Lower lobe of right lung (tissue), 2 donors: Measurements from ENCODE around the gene PLPP7. TPM values are rescaled to one million over a fixed set of nuclear protein-coding genes. Genes with fewer than 3 reads are reported as not detected.
"Not testable (repeated sequence)": the region's sequence is repeated elsewhere in the genome, so short reads cannot be mapped to it uniquely, and the experiment has no call there.

Experiments used
- ATAC-seq, 2 donors: fragments of 200-7000 bp; cut with Tn5 transposase; one replicate each; pipeline ENCODE4 v1.9.1; 2020 to 2022; ENCODE audit warnings: mild to moderate bottlenecking in 2 of 2, moderate library complexity in 2 of 2
- DNase-seq: peaks from one replicate; pipeline ENCODE4 v3.0.0-alpha.2; 2020
- H3K27ac ChIP-seq: fragments of 200-600 bp; one replicate; pipeline ENCODE4 v1.8.0; 2022
- H3K27me3 ChIP-seq: fragments of 200-600 bp; one replicate; pipeline ENCODE4 v1.8.0; 2022; ENCODE audit warnings: low read depth
- H3K36me3 ChIP-seq: fragments of 200-600 bp; one replicate; pipeline ENCODE4 v1.8.0; 2022; ENCODE audit warnings: mild to moderate bottlenecking
- H3K4me1 ChIP-seq: fragments of 200-600 bp; one replicate; pipeline ENCODE4 v1.8.0; 2022
- H3K4me3 ChIP-seq: fragments of 200-600 bp; one replicate; pipeline ENCODE4 v1.8.0; 2022; ENCODE audit warnings: mild to moderate bottlenecking
- H3K9me3 ChIP-seq: fragments of 200-600 bp; one replicate; pipeline ENCODE4 v1.8.0; 2022
- CTCF ChIP-seq: fragments of 200-600 bp; IDR thresholded peaks from one replicate; pipeline ENCODE4 v1.8.0; 2022; ENCODE audit warnings: antibody characterized with exemption, mild to moderate bottlenecking
- intact Hi-C: fragments of 100-400 bp; cut with DNase I; formaldehyde crosslinking; loops from one replicate; pipeline ENCODE4 v1.11.0; 2022
- total RNA-seq: library from RNA; stranded (reverse); fragmentation: NEBNext Ultra II Directional; extraction: Animal tissue kit (Norgen Biotek cat#: 25700); gene quantifications from one replicate; pipeline ENCODE4 v1.2.1, GENCODE V29; 2021
- donor health status: DM: no; HTN: yes; CAD: no; lungs with severe emphysema.

Gene PLPP7
- total RNA-seq, 1 donor from 2014 or later, result 1.7 TPM

- Histone ChIP-seq H3K4me3 (no peak overlapping the region), H3K36me3 (no peaks in the 10 kb centered on the region), H3K9me3 (no peaks in the 10 kb centered on the region), H3K4me1 (no peaks in the 10 kb centered on the region), H3K27me3 (no peaks in the 10 kb centered on the region), H3K27ac (no peak overlapping the region)
- intact Hi-C loops, result no loop called here
- no peak for TF ChIP-seq CTCF
- ATAC-seq (no peak), DNase-seq (peak; percentile 41)
Measured at GRCh38 chr9:131334629-131335367, 45.3 kb downstream of the PLPP7 start.

DNA sequence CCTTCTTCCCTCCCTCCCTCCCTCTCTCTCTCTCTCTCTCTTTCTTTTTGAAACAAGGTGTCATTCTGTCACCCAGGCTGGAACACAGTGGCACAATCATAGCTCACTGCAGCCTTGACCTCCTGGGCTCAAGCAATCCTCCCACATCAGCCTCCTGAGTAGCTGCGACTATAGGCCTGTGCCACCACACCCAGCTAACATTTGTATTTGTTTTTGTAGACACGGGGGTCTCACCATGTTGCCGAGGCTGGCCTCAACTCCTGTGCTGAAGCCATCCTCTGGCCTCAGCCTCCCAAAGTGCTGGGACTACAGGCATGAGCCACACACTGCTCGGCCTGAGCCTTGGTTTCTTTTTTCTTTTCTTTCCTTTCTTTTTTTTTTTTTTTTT lies 45.8 kb downstream of the PLPP7 start:
- Histone ChIP-seq H3K27ac (no peak overlapping the region), H3K4me3 (no peak overlapping the region), H3K27me3 (no peaks in the 10 kb centered on the region), H3K9me3 (no peaks in the 10 kb centered on the region), H3K4me1 (no peaks in the 10 kb centered on the region), H3K36me3 (no peaks in the 10 kb centered on the region)
- TF ChIP-seq CTCF, result no peak
- intact Hi-C loops, result no loop called here
- peak; percentile 17 for DNase-seq
- ATAC-seq, result no peak

DNA sequence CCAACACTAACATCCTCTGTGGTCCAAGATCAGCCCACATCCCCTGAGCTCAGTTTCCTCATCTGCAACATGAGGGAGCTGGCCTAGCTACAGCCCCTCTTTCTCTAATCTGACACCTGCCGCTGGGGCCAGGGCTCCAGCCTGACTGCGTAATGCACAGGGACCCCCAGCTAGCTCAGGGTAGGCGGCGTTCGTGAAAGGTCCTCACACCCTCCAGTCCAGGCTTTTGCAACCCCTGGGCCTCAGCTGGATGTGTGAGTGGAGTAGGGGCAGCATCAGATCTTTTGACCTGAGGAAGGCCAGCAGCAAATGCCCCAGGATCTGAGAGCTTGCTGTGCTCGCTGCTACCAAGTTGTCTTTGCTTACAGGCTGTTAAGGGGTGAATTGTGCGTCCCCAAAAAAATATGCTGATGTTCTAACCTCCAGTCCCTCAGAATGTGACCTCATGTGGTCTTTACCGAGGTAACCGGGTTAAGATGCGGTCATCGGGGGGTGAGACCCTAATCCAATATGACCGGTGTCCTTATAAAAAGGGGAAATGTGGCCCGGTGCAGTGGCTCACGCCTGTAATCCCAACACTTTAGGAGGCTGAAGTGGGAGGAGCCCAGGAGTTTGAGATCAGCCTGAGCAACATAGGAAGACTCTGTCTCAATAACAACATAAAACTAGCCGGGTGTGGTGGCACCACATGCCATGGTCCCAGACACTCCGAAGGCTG lies 47.8 kb downstream of the PLPP7 start:
- Histone ChIP-seq H3K9me3 (no peaks in the 10 kb centered on the region), H3K36me3 (no peaks in the 10 kb centered on the region), H3K4me1 (no peaks in the 10 kb centered on the region), H3K27me3 (no peaks in the 10 kb centered on the region), H3K4me3 (no peak overlapping the region), H3K27ac (no peak overlapping the region)
- ATAC-seq (peak in 1 of 2 donors; percentile 6), DNase-seq (peak; percentile 29)
- no peak for TF ChIP-seq CTCF
- intact Hi-C loops, result no loop called here

DNA sequence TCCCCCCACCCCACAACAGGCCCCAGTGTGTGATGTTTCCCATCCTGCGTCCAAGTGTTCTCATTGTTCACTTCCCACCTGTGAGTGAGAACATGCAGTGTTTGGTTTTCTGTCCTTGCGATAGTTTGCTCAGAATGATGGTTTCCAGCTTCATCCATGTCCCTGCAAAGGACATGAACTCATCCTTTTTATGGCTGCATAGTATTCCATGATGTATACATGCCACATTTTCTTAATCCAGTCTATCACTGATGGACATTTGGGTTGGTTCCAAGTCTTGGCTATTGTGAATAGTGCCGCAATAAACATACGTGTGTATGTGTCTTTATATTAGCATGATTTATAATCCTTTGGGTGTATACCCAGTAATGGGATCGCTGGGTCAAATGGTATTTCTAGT lies 49.7 kb downstream of the PLPP7 start:
- H3K27me3 ChIP-seq, H3K27ac ChIP-seq, ATAC-seq, H3K4me3 ChIP-seq, DNase-seq, intact Hi-C loops, H3K36me3 ChIP-seq, H3K9me3 ChIP-seq, H3K4me1 ChIP-seq: not testable (repeated sequence)

GRCh38 chr9:131344931-131345535 lies 55.5 kb downstream of the PLPP7 start:
- H3K4me3 ChIP-seq, H3K9me3 ChIP-seq, H3K27me3 ChIP-seq, intact Hi-C loops, H3K27ac ChIP-seq, H3K36me3 ChIP-seq, H3K4me1 ChIP-seq, ATAC-seq: not testable (repeated sequence)
- DNase-seq, result peak; percentile 37

GRCh38 chr9:131346559-131346958 lies 57.0 kb downstream of the PLPP7 start:
- intact Hi-C loops, result no loop called here
- no peak for TF ChIP-seq CTCF
- no peak for DNase-seq
- Histone ChIP-seq H3K27me3 (no peaks in the 10 kb centered on the region), H3K36me3 (no peaks in the 10 kb centered on the region), H3K4me3 (no peak overlapping the region), H3K9me3 (no peaks in the 10 kb centered on the region), H3K4me1 (peaks cover 11% of the 10 kb centered on the region), H3K27ac (no peak overlapping the region)
- ATAC-seq, result no peak
